HepG2 (cell line): ENCODE measurements around the gene PSKH1. TPM values are rescaled to one million over a fixed set of nuclear protein-coding genes. Genes with fewer than 3 reads are reported as not detected.
A peak's percentile ranks its signal among the peaks of the same experiment; 100 is the strongest.

Experiments
- ETV5 ChIP-seq: IDR thresholded peaks from 2 replicates; pipeline ENCODE4 v1.6.1; 2018; ENCODE audit warnings: missing biosample characterization, missing genetic modification reagents, inconsistent platforms, borderline replicate concordance
- IKZF4 ChIP-seq: sonication (generic); formaldehyde crosslinking; IDR thresholded peaks from 2 replicates; pipeline ENCODE4 v1.5.1; 2020; ENCODE audit warnings: borderline replicate concordance, mild to moderate bottlenecking, low read depth, missing genetic modification reagents; ENCODE audit errors: not compliant biosample characterization
- MED13 ChIP-seq: sonication (generic); formaldehyde crosslinking; IDR thresholded peaks from 2 replicates; pipeline ENCODE4 v1.5.0; 2020; ENCODE audit warnings: missing genetic modification reagents
- MTF2 ChIP-seq: sonication (generic); formaldehyde crosslinking; IDR thresholded peaks from 2 replicates; pipeline ENCODE4 v1.5.0; 2020; ENCODE audit warnings: missing genetic modification reagents, borderline replicate concordance
- RAD21 ChIP-seq: fragments of 450-650 bp; formaldehyde crosslinking; IDR thresholded peaks from 2 replicates; pipeline ENCODE4 v1.5.0; 2020; ENCODE audit warnings: mild to moderate bottlenecking
- STAG1 ChIP-seq: sonication (generic); formaldehyde crosslinking; IDR thresholded peaks from 2 replicates; pipeline ENCODE4 v1.4.0; 2020; ENCODE audit warnings: missing genetic modification reagents
- THAP7 ChIP-seq: sonication (generic); formaldehyde crosslinking; IDR thresholded peaks from 2 replicates; pipeline ENCODE4 v1.8.1; 2023; ENCODE audit warnings: mild to moderate bottlenecking, missing genetic modification reagents
- ZFX ChIP-seq: sonication (generic); formaldehyde crosslinking; IDR thresholded peaks from 2 replicates; pipeline ENCODE4 v1.4.0; 2020; ENCODE audit warnings: mild to moderate bottlenecking, low read depth, missing genetic modification reagents, moderate library complexity
- ZNF691 ChIP-seq: sonication (generic); formaldehyde crosslinking; IDR thresholded peaks from 2 replicates; pipeline ENCODE4 v1.4.0; 2020; ENCODE audit warnings: missing genetic modification reagents, low read depth, mild to moderate bottlenecking, borderline replicate concordance
- ZNF83 ChIP-seq: sonication (generic); formaldehyde crosslinking; IDR thresholded peaks from 2 replicates; pipeline ENCODE4 v1.4.0; 2020; ENCODE audit warnings: missing genetic modification reagents, mild to moderate bottlenecking, borderline replicate concordance
- polyA plus RNA-seq, 8 experiments: library from polyadenylated mRNA; depleted of rRNA in 3 of 8; stranded (reverse) in 7 of 8; unstranded in 1 of 8; fragments of >200 nt; fragmentation: Illumina TruSeq in 4 of 8; extraction: Trizol in 4 of 8; gene quantifications; 2 replicates each; pipeline versions ENCODE4 v1.2.1 to v1.2.3, GENCODE V29; 2011 to 2016; ENCODE audit warnings: low read depth in 4 of 8, missing spikeins in 1 of 8, mixed read lengths in 1 of 8; ENCODE audit not compliant: insufficient read depth in 1 of 8
- total RNA-seq, 5 experiments: library from RNA; depleted of rRNA; stranded (reverse); fragments of >200 nt; fragmentation: Illumina TruSeq; extraction: Trizol; gene quantifications; 2 replicates each; pipeline ENCODE4 v1.2.3, GENCODE V29; 2016; ENCODE audit warnings: low read depth in 1 of 5

PSKH1 gene
- total and polyA plus RNA-seq, 2 of the 13 experiments (the other 11 are each of a cell fraction or from before 2014, with no cell fraction given): 8.4 to 19.1 TPM

GRCh38 chr16:67907397-67908180 is 14.5 kb downstream of the PSKH1 start (continued):
- TF ChIP-seq THAP7 (0 out of 2 replicates have a peak, but pooled peaks have one; percentile 32), STAG1 (CRISPR knock-in tag) (peak; percentile 37; the same call in 1 of the 2 replicates), ZFX (CRISPR knock-in tag) (peak; percentile 45; the same call in 1 of the 2 replicates), RAD21 (CRISPR knock-in tag) (0 out of 2 replicates have a peak, but pooled peaks have one; percentile 9), MTF2 (CRISPR knock-in tag) (no peak), ZNF691 (CRISPR knock-in tag) (no peak), IKZF4 (CRISPR knock-in tag) (no peak), ZNF83 (CRISPR knock-in tag) (0 out of 2 replicates have a peak, but pooled peaks have one; percentile 42), ETV5 (CRISPR knock-in tag) (no peak), MED13 (CRISPR knock-in tag) (no peak)
